Activated CD4-positive, alpha-beta T cell treated with anti-CD3 and anti-CD28 coated beads, Interleukin-2, amount 10 ng/mL, durations not matched to agents 7 days and 5 days (primary cell): ENCODE results near the gene SLC10A1. TPM values are rescaled to one million over a fixed set of nuclear protein-coding genes. Genes with fewer than 3 reads are reported as not detected.

ENCODE experiments used
- CTCF ChIA-PET: fragments of 350-600 bp; sonication (Branson Sonifier 250); formaldehyde crosslinking; loops from one replicate; lab custom pipeline; 2021; ENCODE audit warnings: antibody characterized with exemption; lab: Charles Lee
- POLR2A ChIA-PET: fragments of 350-600 bp; sonication (Branson Sonifier 250); formaldehyde crosslinking; loops from one replicate; lab custom pipeline; 2021; ENCODE audit warnings: antibody characterized with exemption; lab: Charles Lee
- DNase-seq: peaks from one replicate; pipeline ENCODE4 v3.0.0-alpha.2; 2020
- H3K27ac Mint-ChIP-seq: one replicate; pipeline ENCODE4 v1.8.0; 2021; ENCODE audit warnings: mild to moderate bottlenecking, moderate library complexity, mixed read lengths
- H3K27me3 Mint-ChIP-seq: one replicate; pipeline ENCODE4 v1.8.0; 2021; ENCODE audit warnings: mixed read lengths
- H3K36me3 Mint-ChIP-seq: one replicate; pipeline ENCODE4 v1.8.0; 2021; ENCODE audit warnings: low read depth, mixed read lengths
- H3K4me1 Mint-ChIP-seq: one replicate; pipeline ENCODE4 v1.8.0; 2021; ENCODE audit warnings: mixed read lengths
- H3K4me3 Mint-ChIP-seq: one replicate; pipeline ENCODE4 v1.8.0; 2021; ENCODE audit warnings: mild to moderate bottlenecking, moderate library complexity, mixed read lengths
- H3K9me3 Mint-ChIP-seq: one replicate; pipeline ENCODE4 v1.8.0; 2021; ENCODE audit warnings: mixed read lengths
- total RNA-seq, 2 experiments: library from RNA; stranded (reverse); gene quantifications; one replicate each; pipeline ENCODE4 v1.2.3, GENCODE V29; 2021

The SLC10A1 gene
- total RNA-seq, 2 experiments from 2014 or later, result not detected

DNA sequence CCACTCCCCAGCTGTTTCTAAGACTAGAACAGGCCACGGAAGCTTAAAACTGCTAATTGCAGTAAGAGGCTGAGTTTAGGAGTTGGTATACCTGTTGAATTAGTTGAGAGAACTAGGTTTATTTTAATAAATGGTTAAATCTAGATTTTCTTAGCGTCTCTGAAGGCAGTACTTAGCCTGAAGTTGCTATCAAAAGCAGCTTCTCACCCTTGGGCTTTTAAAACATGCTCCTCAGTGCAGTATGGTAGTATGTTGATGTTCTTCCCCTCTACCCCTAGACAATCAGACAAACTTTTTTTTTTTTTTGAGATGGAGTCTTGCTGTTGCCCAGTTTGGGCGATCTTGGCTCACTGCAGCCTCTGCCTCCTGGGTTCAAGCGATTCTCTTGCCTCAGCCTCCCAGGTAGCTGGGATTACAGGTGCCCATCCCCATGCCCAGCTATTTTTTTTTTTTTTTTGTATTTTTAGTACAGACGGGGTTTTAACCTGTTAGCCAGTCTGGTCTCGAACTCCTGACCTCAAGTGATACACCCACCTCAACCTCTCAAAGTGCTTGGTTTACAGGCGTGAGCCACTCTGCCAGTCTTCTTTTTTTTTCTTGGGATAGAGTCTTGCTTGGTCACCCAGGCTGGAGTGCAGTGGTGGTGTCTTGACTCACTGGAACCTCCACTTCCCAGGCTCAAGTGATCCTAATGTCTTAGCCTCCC, 23.3 kb downstream of the SLC10A1 start:
- no peak for DNase-seq
- H3K27ac Mint-ChIP-seq, result no peak overlapping the region
- no peaks in the 10 kb centered on the region for H3K27me3 Mint-ChIP-seq
- ChIA-PET POLR2A (no interaction called here), CTCF (interaction anchor here (0.9 to 1.7 kb wide), 3 partner anchors 11 to 60 kb away, joined by 3 to 8 read pairs (median 3); no protein-coding TSS in a partner anchor)
- H3K4me3 Mint-ChIP-seq, result no peak overlapping the region
- peaks cover 91% of the 10 kb centered on the region for H3K36me3 Mint-ChIP-seq
- peaks cover 73% of the 10 kb centered on the region for H3K4me1 Mint-ChIP-seq
- no peaks in the 10 kb centered on the region for H3K9me3 Mint-ChIP-seq

DNA sequence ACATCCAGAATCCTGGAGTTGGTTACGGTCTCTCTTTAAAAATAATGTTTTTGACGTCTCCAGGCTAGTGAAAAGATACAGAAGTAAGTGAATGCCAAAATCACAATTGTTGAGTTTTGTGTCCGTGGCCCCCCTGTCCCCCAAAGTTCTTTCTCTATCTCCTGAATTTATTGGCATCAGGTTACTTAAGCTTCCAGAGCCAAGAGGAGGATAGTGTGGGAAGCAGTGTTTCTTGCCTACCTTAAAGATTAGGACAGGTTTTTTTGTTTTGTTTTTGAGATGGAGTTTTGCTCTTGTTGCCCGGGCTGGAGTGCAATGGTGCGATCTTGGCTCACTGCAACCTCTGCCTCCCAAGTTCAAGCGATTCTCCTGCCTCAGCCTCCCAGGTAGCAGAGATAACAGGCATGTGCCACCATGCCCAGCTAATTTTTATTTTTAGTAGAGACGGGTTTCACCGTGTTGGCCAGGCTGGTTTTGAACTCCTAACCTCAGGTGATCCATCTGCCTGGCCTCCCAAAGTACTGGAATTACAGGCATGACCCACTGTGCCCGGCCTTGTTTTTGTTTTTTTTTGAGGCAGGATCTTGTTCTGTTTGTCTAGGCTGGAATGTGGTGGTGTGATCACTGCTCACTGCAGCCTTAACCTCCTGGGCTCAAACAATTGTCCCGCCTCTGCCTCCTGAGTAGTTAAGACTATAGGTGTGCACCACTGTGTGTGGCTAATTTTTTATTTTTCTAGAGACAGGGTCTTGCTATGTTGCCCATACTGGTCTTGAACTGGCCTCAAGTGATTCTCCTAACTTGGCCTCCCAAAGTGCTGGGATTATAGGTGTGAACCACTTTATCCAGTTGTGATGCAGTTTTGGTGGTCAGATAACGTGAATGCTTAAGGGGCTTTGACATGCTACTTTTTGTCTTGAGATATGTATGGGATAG, 24.7 kb downstream of the SLC10A1 start:
- DNase-seq, result no peak
- Mint-ChIP-seq H3K4me1 (peaks cover 75% of the 10 kb centered on the region), H3K36me3 (peaks cover 93% of the 10 kb centered on the region), H3K9me3 (no peaks in the 10 kb centered on the region), H3K4me3 (no peak overlapping the region), H3K27ac (no peak overlapping the region), H3K27me3 (no peaks in the 10 kb centered on the region)
- POLR2A ChIA-PET, result no interaction called here
- CTCF ChIA-PET, result interaction anchor here (0.9 to 1.7 kb wide), 2 partner anchors 13 to 59 kb away, joined by 3 to 8 read pairs; no protein-coding TSS in a partner anchor

DNA sequence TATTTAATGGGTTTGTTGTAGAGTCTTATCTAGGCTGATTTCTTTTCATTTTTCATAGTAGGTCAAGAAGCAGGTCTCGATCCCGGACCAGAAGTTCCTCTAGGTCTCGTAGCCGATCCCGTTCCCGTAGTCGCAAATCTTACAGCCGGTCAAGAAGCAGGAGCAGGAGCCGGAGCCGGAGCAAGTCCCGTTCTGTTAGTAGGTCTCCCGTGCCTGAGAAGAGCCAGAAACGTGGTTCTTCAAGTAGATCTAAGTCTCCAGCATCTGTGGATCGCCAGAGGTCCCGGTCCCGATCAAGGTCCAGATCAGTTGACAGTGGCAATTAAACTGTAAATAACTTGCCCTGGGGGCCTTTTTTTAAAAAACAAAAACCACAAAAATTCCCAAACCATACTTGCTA, 25.9 kb downstream of the SLC10A1 start:
- Mint-ChIP-seq H3K9me3 (no peaks in the 10 kb centered on the region), H3K27me3 (no peaks in the 10 kb centered on the region), H3K4me1 (peaks cover 71% of the 10 kb centered on the region), H3K4me3 (no peak overlapping the region), H3K36me3 (peaks cover 85% of the 10 kb centered on the region), H3K27ac (no peak overlapping the region)
- ChIA-PET POLR2A (no interaction called here), CTCF (no interaction called here)
- DNase-seq, result no peak

DNA sequence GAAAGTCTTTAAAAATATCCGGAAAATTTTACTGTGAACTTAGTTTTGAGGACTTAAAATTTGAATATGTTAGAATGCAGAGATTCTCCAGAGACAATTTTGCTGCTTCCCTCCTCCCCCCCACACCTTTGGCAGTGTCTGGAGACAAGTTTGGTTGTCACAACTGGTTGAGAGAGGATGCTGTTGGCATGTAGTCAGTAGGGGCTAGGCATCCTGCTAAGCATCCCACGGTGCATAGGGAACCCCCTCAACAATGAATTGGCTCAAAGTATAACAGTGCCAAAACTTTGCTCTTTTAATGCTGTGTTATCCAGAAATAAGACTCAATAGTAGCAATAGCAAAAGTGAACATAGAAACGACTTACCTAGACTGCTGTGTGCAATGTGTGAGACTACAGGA, 26.5 kb downstream of the SLC10A1 start:
- no peak overlapping the region for H3K27ac Mint-ChIP-seq
- ChIA-PET POLR2A (no interaction called here), CTCF (no interaction called here)
- H3K27me3 Mint-ChIP-seq, result no peaks in the 10 kb centered on the region
- peaks cover 69% of the 10 kb centered on the region for H3K4me1 Mint-ChIP-seq
- no peak overlapping the region for H3K4me3 Mint-ChIP-seq
- no peak for DNase-seq
- H3K36me3 Mint-ChIP-seq, result peaks cover 84% of the 10 kb centered on the region
- H3K9me3 Mint-ChIP-seq, result peaks cover 3% of the 10 kb centered on the region

DNA sequence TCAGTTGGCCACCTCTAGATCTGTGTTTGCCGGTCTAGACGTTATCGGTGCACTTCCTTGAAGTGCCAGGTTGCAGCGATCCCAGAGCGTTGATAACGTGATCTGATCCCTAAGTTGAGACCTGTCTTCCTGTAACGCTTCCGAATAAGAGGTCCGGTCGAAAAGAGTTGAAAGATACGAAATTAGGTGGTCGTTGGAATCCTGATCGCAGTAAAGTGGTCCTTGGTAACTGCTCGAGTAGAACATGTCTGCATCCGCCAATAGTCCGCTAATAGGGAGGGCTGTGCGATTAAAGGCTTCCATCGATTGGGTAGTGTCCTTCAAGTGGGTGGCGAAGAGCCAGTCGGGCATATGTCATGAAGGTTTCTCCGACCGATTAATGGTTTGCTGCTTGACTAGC, 27.4 kb downstream of the SLC10A1 start:
- Mint-ChIP-seq H3K36me3 (peaks cover 78% of the 10 kb centered on the region), H3K27me3 (no peaks in the 10 kb centered on the region), H3K4me3 (peak overlapping the region; percentile 17), H3K27ac (peak overlapping the region; percentile 9), H3K9me3 (peaks cover 4% of the 10 kb centered on the region), H3K4me1 (peaks cover 65% of the 10 kb centered on the region)
- no peak for DNase-seq
- POLR2A ChIA-PET, result no interaction called here
- CTCF ChIA-PET, result no interaction called here

DNA sequence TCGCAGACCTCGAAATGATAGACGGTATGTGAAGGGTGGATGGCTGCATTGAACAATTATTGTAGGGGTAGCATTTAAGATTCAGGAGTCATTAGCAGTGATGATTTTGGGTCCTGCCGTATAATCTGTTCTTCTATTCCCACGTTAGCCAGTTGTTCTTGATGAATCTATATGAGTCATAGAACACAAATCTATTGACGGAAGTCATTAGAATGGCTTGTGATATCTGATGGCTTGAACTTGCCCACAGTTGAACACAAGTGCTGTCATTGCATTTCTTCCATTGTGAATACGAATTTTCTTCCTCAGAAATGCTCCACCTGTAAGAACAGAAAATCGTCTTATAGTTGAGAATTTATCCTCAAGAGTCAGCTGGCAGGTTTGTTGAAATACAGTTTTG, 28.2 kb downstream of the SLC10A1 start:
- DNase-seq, result no peak
- H3K4me1 Mint-ChIP-seq, result peaks cover 65% of the 10 kb centered on the region
- POLR2A ChIA-PET, result no interaction called here
- H3K9me3 Mint-ChIP-seq, result peaks cover 7% of the 10 kb centered on the region
- H3K4me3 Mint-ChIP-seq, result peak overlapping the region; percentile 97
- H3K36me3 Mint-ChIP-seq, result peaks cover 74% of the 10 kb centered on the region
- peak overlapping the region; percentile 100 for H3K27ac Mint-ChIP-seq
- CTCF ChIA-PET, result no interaction called here
- H3K27me3 Mint-ChIP-seq, result no peaks in the 10 kb centered on the region

DNA sequence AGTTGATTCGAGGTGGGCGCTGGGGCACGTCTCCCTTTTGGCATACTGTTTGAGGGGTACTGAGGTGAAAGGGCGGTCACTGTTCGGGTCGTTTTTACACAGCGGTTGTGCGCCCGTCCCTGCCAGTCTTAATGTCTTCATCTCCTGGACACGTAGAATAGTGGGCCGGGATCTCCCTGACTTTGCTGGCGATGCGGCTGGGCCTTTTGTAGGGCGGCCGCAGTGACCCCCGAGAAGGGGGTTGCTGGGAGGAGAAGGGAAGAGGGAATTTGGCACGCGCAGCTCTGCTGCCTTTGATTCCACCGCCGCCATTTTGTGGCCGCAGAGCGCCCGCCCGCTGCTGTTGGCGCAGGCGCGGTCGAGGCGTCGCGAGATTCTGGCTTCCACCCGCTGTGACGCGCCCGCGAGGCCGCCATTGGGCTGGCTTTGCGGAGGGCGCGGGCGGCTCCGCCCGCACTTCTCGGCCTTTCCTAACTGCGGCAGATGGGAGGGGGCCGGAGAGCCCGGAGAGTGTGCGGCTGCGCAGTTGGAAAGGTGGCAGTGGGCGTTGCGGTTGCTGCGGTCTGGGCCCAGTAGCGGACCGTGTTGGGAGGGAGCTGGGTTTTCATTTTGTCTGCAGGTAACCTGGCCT, 29.6 kb downstream of the SLC10A1 start:
- Mint-ChIP-seq H3K36me3 (peaks cover 64% of the 10 kb centered on the region), H3K27ac (peak overlapping the region; percentile 100), H3K4me1 (peaks cover 67% of the 10 kb centered on the region), H3K9me3 (peaks cover 11% of the 10 kb centered on the region), H3K27me3 (no peaks in the 10 kb centered on the region), H3K4me3 (peak overlapping the region; percentile 97)
- ChIA-PET POLR2A (interaction anchor here (0.6 kb wide), 1 partner anchor 23 kb away, joined by 6 read pairs; no protein-coding TSS in a partner anchor), CTCF (interaction anchor here (1.0 to 2.0 kb wide), 3 partner anchors 22 to 182 kb away, joined by 3 to 9 read pairs (median 5); no protein-coding TSS in a partner anchor)
- DNase-seq, result peak; percentile 91

DNA sequence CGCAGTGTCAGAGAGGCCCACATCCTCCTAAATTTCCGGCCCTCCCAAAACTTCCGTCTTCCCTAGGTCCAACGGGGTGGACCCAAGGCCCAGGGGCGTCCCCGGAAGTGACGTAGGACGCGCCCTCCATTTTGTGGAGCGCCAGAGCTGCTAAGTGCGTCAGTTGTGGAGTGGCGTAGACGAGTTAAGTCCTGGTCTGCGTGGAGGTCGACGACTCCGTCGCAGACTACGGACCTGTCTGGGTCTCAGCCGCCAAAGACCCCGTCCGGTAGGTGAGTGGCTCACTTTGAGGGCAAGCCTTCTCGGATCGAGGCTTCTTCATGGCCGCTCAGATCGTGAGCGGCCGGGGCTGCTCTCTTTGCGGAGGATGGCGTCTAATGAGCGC, 30.1 kb downstream of the SLC10A1 start, which contains the start of gene SRSF5:
Gene SRSF5 (plus strand): TSS at position 159 of the 385 bp plus-strand sequence. CDS start 1,015 bp downstream, outside the sequence.
- H3K4me3 Mint-ChIP-seq, result peak within 1 kb of the TSS; percentile 97
- peak; percentile 95 for DNase-seq
- H3K36me3 Mint-ChIP-seq, result peaks cover 59% of the 10 kb centered on the region
- H3K9me3 Mint-ChIP-seq, result peaks cover 11% of the 10 kb centered on the region
- CTCF ChIA-PET, result interaction anchor here (1.0 to 2.0 kb wide), 6 partner anchors 10 to 191 kb away, joined by 3 to 9 read pairs (median 4); no protein-coding TSS in a partner anchor
- H3K27ac Mint-ChIP-seq, result peak within 1 kb of the TSS; percentile 100
- peaks cover 68% of the 10 kb centered on the region for H3K4me1 Mint-ChIP-seq
- POLR2A ChIA-PET, result interaction anchor here (0.6 to 0.8 kb wide), 2 partner anchors 24 to 162 kb away, joined by 3 to 6 read pairs; no protein-coding TSS in a partner anchor
- no peaks in the 10 kb centered on the region for H3K27me3 Mint-ChIP-seq

DNA sequence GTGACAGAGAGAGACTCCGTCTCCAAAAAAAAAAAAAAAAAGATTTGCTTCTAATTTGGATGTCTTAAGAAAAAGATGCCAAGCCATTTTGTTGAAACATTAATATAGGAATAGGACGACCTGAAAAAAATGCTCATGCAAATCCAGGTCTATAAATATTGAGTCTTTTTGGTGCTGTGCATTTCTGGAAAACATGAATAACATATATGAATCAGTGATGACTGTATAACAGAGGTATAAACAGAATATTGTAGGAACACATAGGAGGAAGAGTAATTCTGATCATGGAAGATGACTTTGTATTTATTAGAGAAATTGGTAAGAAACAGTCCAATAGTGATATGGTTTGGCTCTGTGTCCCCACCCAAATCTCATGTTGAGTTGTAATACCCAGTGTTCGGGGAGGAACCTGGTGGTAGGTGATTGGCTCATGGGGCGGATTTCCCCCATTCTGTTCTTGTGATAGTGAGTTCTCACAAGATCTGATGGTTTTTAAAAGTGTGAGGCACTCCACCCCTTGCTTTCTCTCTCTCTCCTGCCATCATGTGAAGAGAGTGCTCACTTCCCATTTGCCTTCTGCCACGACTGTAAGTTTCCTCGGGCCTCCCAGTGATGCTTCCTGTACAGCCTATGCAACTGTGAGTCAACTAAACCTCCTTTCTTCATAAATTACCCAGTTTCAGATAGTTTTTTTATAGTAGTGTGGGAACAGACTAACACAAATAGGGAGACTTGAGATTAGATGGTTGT, 33.1 kb downstream of the SLC10A1 start:
- no peak for DNase-seq
- H3K4me3 Mint-ChIP-seq, result no peak overlapping the region

DNA sequence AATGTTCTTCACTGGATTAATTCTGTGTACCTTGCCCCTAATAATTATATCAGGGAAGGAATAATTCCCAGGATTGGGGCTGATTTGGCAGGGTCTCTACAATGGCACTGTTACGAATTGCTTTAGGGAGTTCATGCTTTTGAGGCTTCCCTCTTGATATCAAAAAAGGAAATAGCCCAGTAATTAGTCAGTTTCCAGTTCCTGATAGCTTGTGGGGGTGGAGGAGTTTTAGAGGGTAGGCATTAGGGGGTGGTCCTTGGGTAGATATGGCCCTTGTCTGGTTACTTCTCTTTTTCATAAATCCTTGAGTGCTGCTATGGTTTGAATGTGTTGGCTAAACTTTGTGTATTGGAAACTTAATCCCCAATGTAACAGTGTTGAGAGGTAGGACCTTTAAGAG, 36.2 kb downstream of the SLC10A1 start:
- CTCF ChIA-PET, result interaction anchor here (0.6 to 1.2 kb wide), 3 partner anchors 13 to 154 kb away, joined by 3 to 4 read pairs (median 4); no protein-coding TSS in a partner anchor

More for the DNA sequence above, 33.1 kb downstream of the SLC10A1 start:
- H3K4me1 Mint-ChIP-seq, result peaks cover 48% of the 10 kb centered on the region
- ChIA-PET CTCF (interaction anchor here (1.0 kb wide), 1 partner anchor 55 kb away, joined by 3 read pairs; no protein-coding TSS in a partner anchor), POLR2A (no interaction called here)
- peak overlapping the region; percentile 50 for H3K27ac Mint-ChIP-seq
- H3K36me3 Mint-ChIP-seq, result peaks cover 34% of the 10 kb centered on the region
- H3K9me3 Mint-ChIP-seq, result peaks cover 11% of the 10 kb centered on the region
- H3K27me3 Mint-ChIP-seq, result no peaks in the 10 kb centered on the region

DNA sequence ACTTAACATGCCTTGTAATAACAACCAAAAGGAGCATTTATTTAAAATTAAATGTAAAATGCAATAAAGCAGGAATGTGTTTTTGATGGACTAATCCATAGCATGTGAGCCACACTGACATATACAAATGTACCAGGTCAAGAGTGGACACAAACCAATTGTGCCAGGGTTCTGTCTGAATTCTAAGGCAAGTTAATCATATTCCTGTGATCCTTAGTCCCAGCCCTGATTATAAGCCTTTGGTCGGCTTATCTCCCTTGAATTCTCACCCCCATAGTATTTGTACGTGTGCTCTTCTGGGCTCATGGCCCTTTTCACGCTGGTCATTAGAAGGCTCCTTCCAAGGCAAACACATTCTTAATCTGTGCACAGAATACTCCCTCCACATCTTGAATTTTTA, 40.7 kb downstream of the SLC10A1 start:
- no peaks in the 10 kb centered on the region for H3K27me3 Mint-ChIP-seq
- DNase-seq, result no peak
- no peaks in the 10 kb centered on the region for H3K9me3 Mint-ChIP-seq
- H3K27ac Mint-ChIP-seq, result no peak overlapping the region
- CTCF ChIA-PET, result interaction anchor here (1.3 to 1.4 kb wide), 2 partner anchors 10 to 11 kb away, joined by 4 read pairs; partner anchors contain the start of gene SRSF5
- peaks cover 14% of the 10 kb centered on the region for H3K4me1 Mint-ChIP-seq
- POLR2A ChIA-PET, result no interaction called here
- no peak overlapping the region for H3K4me3 Mint-ChIP-seq
- H3K36me3 Mint-ChIP-seq, result no peaks in the 10 kb centered on the region

More for the DNA sequence above, 36.2 kb downstream of the SLC10A1 start:
- Mint-ChIP-seq H3K36me3 (peaks cover 11% of the 10 kb centered on the region), H3K27ac (no peak overlapping the region), H3K4me1 (peaks cover 27% of the 10 kb centered on the region), H3K4me3 (no peak overlapping the region), H3K27me3 (no peaks in the 10 kb centered on the region), H3K9me3 (peaks cover 10% of the 10 kb centered on the region)
- DNase-seq, result no peak
- POLR2A ChIA-PET, result no interaction called here
